ENCODE results near the gene SLC8A2.

Gene SLC8A2

GRCh38 chr19:47512183-47512947, 40.7 kb upstream of the SLC8A2 start:
- Histone ChIP-seq H3K36me3 (ENCODE audit: control insufficient read depth, insufficient read depth, low read length) (no peaks in the 10 kb centered on the region), H3K4me3 (ENCODE audit: insufficient read depth, low read depth, low read length) (no peak overlapping the region), H3K9me3 (ENCODE audit: control insufficient read depth, low read length) (no peaks in the 10 kb centered on the region), H3K4me1 (ENCODE audit: control insufficient read depth, insufficient read depth, low read length) (peaks cover 20% of the 10 kb centered on the region), H3K27me3 (ENCODE audit: control insufficient read depth, insufficient read depth, low read length, poor library complexity, severe bottlenecking) (no peaks in the 10 kb centered on the region), H3K27ac (ENCODE audit: insufficient read depth, low read depth, low read length, poor library complexity, severe bottlenecking) (no peak overlapping the region)
- 88 to 90% methylated on average over 11 of the region's 11 CpGs for WGBS, 2 experiments

GRCh38 chr19:47511681-47512080, 40.0 kb upstream of the SLC8A2 start:
- no peaks in the 10 kb centered on the region for H3K36me3 ChIP-seq (ENCODE audit: control insufficient read depth, insufficient read depth, low read length)
- no peak overlapping the region for H3K4me3 ChIP-seq (ENCODE audit: insufficient read depth, low read depth, low read length)
- H3K27me3 ChIP-seq (ENCODE audit: control insufficient read depth, insufficient read depth, low read length, poor library complexity, severe bottlenecking): no peaks in the 10 kb centered on the region
- H3K9me3 ChIP-seq (ENCODE audit: control insufficient read depth, low read length): no peaks in the 10 kb centered on the region
- 91 to 92% methylated on average over 7 of the region's 7 CpGs for WGBS, 2 experiments
- peaks cover 24% of the 10 kb centered on the region for H3K4me1 ChIP-seq (ENCODE audit: control insufficient read depth, insufficient read depth, low read length)
- no peak overlapping the region for H3K27ac ChIP-seq (ENCODE audit: insufficient read depth, low read depth, low read length, poor library complexity, severe bottlenecking)

- whole genome bisulfite sequencing, 2 experiments: 91 to 95% methylated on average over 6 of the region's 6 CpGs
- no peaks in the 10 kb centered on the region for H3K9me3 ChIP-seq (ENCODE audit: control insufficient read depth, low read length)
- H3K27ac ChIP-seq (ENCODE audit: insufficient read depth, low read depth, low read length, poor library complexity, severe bottlenecking): no peak overlapping the region
- no peaks in the 10 kb centered on the region for H3K27me3 ChIP-seq (ENCODE audit: control insufficient read depth, insufficient read depth, low read length, poor library complexity, severe bottlenecking)
- H3K4me1 ChIP-seq (ENCODE audit: control insufficient read depth, insufficient read depth, low read length): peaks cover 24% of the 10 kb centered on the region
- H3K36me3 ChIP-seq (ENCODE audit: control insufficient read depth, insufficient read depth, low read length): no peaks in the 10 kb centered on the region
- no peak overlapping the region for H3K4me3 ChIP-seq (ENCODE audit: insufficient read depth, low read depth, low read length)
Measured at GRCh38 chr19:47511128-47511517, 39.4 kb upstream of the SLC8A2 start.

GRCh38 chr19:47510516-47511127, 38.9 kb upstream of the SLC8A2 start:
- H3K4me1 ChIP-seq (ENCODE audit: control insufficient read depth, insufficient read depth, low read length): peaks cover 24% of the 10 kb centered on the region
- H3K27me3 ChIP-seq (ENCODE audit: control insufficient read depth, insufficient read depth, low read length, poor library complexity, severe bottlenecking): no peaks in the 10 kb centered on the region
- WGBS, 2 experiments: 80% methylated on average over 12 of the region's 12 CpGs
- H3K36me3 ChIP-seq (ENCODE audit: control insufficient read depth, insufficient read depth, low read length): no peaks in the 10 kb centered on the region
- H3K27ac ChIP-seq (ENCODE audit: insufficient read depth, low read depth, low read length, poor library complexity, severe bottlenecking): no peak overlapping the region
- no peaks in the 10 kb centered on the region for H3K9me3 ChIP-seq (ENCODE audit: control insufficient read depth, low read length)
- H3K4me3 ChIP-seq (ENCODE audit: insufficient read depth, low read depth, low read length): no peak overlapping the region

- Histone ChIP-seq H3K27ac (ENCODE audit: insufficient read depth, low read depth, low read length, poor library complexity, severe bottlenecking) (no peak overlapping the region), H3K36me3 (ENCODE audit: control insufficient read depth, insufficient read depth, low read length) (no peaks in the 10 kb centered on the region), H3K4me3 (ENCODE audit: insufficient read depth, low read depth, low read length) (no peak overlapping the region), H3K9me3 (ENCODE audit: control insufficient read depth, low read length) (no peaks in the 10 kb centered on the region), H3K27me3 (ENCODE audit: control insufficient read depth, insufficient read depth, low read length, poor library complexity, severe bottlenecking) (no peaks in the 10 kb centered on the region), H3K4me1 (ENCODE audit: control insufficient read depth, insufficient read depth, low read length) (peaks cover 24% of the 10 kb centered on the region)
- WGBS, 2 experiments: 94 to 96% methylated on average over 8 of the region's 8 CpGs
Measured at GRCh38 chr19:47509973-47510372, 38.3 kb upstream of the SLC8A2 start.

- peaks cover 24% of the 10 kb centered on the region for H3K4me1 ChIP-seq (ENCODE audit: control insufficient read depth, insufficient read depth, low read length)
- WGBS, 2 experiments: 94 to 95% methylated on average over 20 of the region's 20 CpGs
- no peaks in the 10 kb centered on the region for H3K27me3 ChIP-seq (ENCODE audit: control insufficient read depth, insufficient read depth, low read length, poor library complexity, severe bottlenecking)
- no peak overlapping the region for H3K4me3 ChIP-seq (ENCODE audit: insufficient read depth, low read depth, low read length)
- no peak overlapping the region for H3K27ac ChIP-seq (ENCODE audit: insufficient read depth, low read depth, low read length, poor library complexity, severe bottlenecking)
- H3K9me3 ChIP-seq (ENCODE audit: control insufficient read depth, low read length): no peaks in the 10 kb centered on the region
- H3K36me3 ChIP-seq (ENCODE audit: control insufficient read depth, insufficient read depth, low read length): no peaks in the 10 kb centered on the region
Measured at GRCh38 chr19:47509170-47509847, 37.6 kb upstream of the SLC8A2 start.

- 93 to 94% methylated on average over 5 of the region's 5 CpGs for WGBS, 2 experiments
- H3K9me3 ChIP-seq (ENCODE audit: control insufficient read depth, low read length): no peaks in the 10 kb centered on the region
- H3K27ac ChIP-seq (ENCODE audit: insufficient read depth, low read depth, low read length, poor library complexity, severe bottlenecking): no peak overlapping the region
- H3K36me3 ChIP-seq (ENCODE audit: control insufficient read depth, insufficient read depth, low read length): no peaks in the 10 kb centered on the region
- H3K4me1 ChIP-seq (ENCODE audit: control insufficient read depth, insufficient read depth, low read length): peaks cover 19% of the 10 kb centered on the region
- H3K27me3 ChIP-seq (ENCODE audit: control insufficient read depth, insufficient read depth, low read length, poor library complexity, severe bottlenecking): no peaks in the 10 kb centered on the region
- H3K4me3 ChIP-seq (ENCODE audit: insufficient read depth, low read depth, low read length): no peak overlapping the region
Measured at GRCh38 chr19:47508721-47509120, 37.0 kb upstream of the SLC8A2 start.

GRCh38 chr19:47507924-47508553, 36.3 kb upstream of the SLC8A2 start:
- Histone ChIP-seq H3K27ac (ENCODE audit: insufficient read depth, low read depth, low read length, poor library complexity, severe bottlenecking) (no peak overlapping the region), H3K9me3 (ENCODE audit: control insufficient read depth, low read length) (no peaks in the 10 kb centered on the region), H3K27me3 (ENCODE audit: control insufficient read depth, insufficient read depth, low read length, poor library complexity, severe bottlenecking) (no peaks in the 10 kb centered on the region), H3K4me1 (ENCODE audit: control insufficient read depth, insufficient read depth, low read length) (peaks cover 14% of the 10 kb centered on the region), H3K4me3 (ENCODE audit: insufficient read depth, low read depth, low read length) (no peak overlapping the region), H3K36me3 (ENCODE audit: control insufficient read depth, insufficient read depth, low read length) (no peaks in the 10 kb centered on the region)
- WGBS, 2 experiments: 63% methylated on average over 11 of the region's 11 CpGs

GRCh38 chr19:47507012-47507411, 35.3 kb upstream of the SLC8A2 start:
- Histone ChIP-seq H3K36me3 (ENCODE audit: control insufficient read depth, insufficient read depth, low read length) (no peaks in the 10 kb centered on the region), H3K4me1 (ENCODE audit: control insufficient read depth, insufficient read depth, low read length) (peaks cover 14% of the 10 kb centered on the region), H3K27ac (ENCODE audit: insufficient read depth, low read depth, low read length, poor library complexity, severe bottlenecking) (no peak overlapping the region), H3K9me3 (ENCODE audit: control insufficient read depth, low read length) (no peaks in the 10 kb centered on the region), H3K4me3 (ENCODE audit: insufficient read depth, low read depth, low read length) (no peak overlapping the region), H3K27me3 (ENCODE audit: control insufficient read depth, insufficient read depth, low read length, poor library complexity, severe bottlenecking) (no peaks in the 10 kb centered on the region)
- WGBS, 2 experiments: 85 to 89% methylated on average over 6 of the region's 6 CpGs

- H3K27ac ChIP-seq (ENCODE audit: insufficient read depth, low read depth, low read length, poor library complexity, severe bottlenecking): no peak overlapping the region
- H3K36me3 ChIP-seq (ENCODE audit: control insufficient read depth, insufficient read depth, low read length): no peaks in the 10 kb centered on the region
- H3K4me1 ChIP-seq (ENCODE audit: control insufficient read depth, insufficient read depth, low read length): peaks cover 14% of the 10 kb centered on the region
- H3K27me3 ChIP-seq (ENCODE audit: control insufficient read depth, insufficient read depth, low read length, poor library complexity, severe bottlenecking): no peaks in the 10 kb centered on the region
- no peak overlapping the region for H3K4me3 ChIP-seq (ENCODE audit: insufficient read depth, low read depth, low read length)
- 90 to 91% methylated on average over 8 of the region's 8 CpGs for WGBS, 2 experiments
- H3K9me3 ChIP-seq (ENCODE audit: control insufficient read depth, low read length): no peaks in the 10 kb centered on the region
Measured at GRCh38 chr19:47506459-47506858, 34.8 kb upstream of the SLC8A2 start.

Measured in ectodermal cell (in vitro differentiated cells).